ENCODE results near the gene NUP153.

GRCh38 chr6:17663226-17663625 is 43.5 kb downstream of the NUP153 start:
- TF ChIP-seq CTCF (conservative IDR thresholded peaks at IDR 0.05) (no peak), ZFX (IDR thresholded peaks at IDR 0.05) (no peak)

Data from C4-2B (cell line).